Measurements from ENCODE around the gene HBS1L. TPM values are rescaled to one million over a fixed set of nuclear protein-coding genes. Genes with fewer than 3 reads are reported as not detected.

Gene HBS1L
- total and polyA plus RNA-seq, 10 of the 15 experiments (the other 5 are each of a cell fraction or from before 2014, with no cell fraction given), result 58.7 to 142 (median 78.8) TPM

GRCh38 chr6:135104199-135104598 lies 49.6 kb upstream of the HBS1L start:
- Histone ChIP-seq H2AFZ (ENCODE audit: control insufficient read depth, low read depth, low read length) (no peak overlapping the region), H3K27ac (ENCODE audit: control insufficient read depth, insufficient read depth) (no peak overlapping the region), H3K27me3 (replicated peaks in 1 of 2; ENCODE audit: control insufficient read depth in 2 of 2, insufficient read depth in 2 of 2, low read length in 1 of 2) (no peaks in the 10 kb centered on the region), H3K4me3 (no peak overlapping the region), H3K79me2 (ENCODE audit: control insufficient read depth, insufficient read depth, low read length) (no peaks in the 10 kb centered on the region), H3K9ac (ENCODE audit: control insufficient read depth, insufficient read depth, low read length) (no peak overlapping the region), H4K20me1 (ENCODE audit: control insufficient read depth, insufficient read depth) (no peaks in the 10 kb centered on the region), H3K9me3 (replicated peaks; ENCODE audit: control insufficient read depth, insufficient read depth, low read length) (no peaks in the 10 kb centered on the region), H3K36me3 (ENCODE audit: control insufficient read depth in 2 of 2, insufficient read depth in 2 of 2, low read length in 1 of 2) (no peaks in the 10 kb centered on the region), H3K4me2 (ENCODE audit: control insufficient read depth, insufficient read depth) (no peak overlapping the region), H3K4me1 (ENCODE audit: control insufficient read depth, insufficient read depth, low read length) (no peaks in the 10 kb centered on the region; the same call in 1 of the 2 replicates)
- CTCF ChIA-PET, result interaction anchor here (0.9 to 6.5 kb wide), 7 partner anchors 10 to 43 kb away, joined by 3 to 73 read pairs (median 5); no protein-coding TSS in a partner anchor
- in situ Hi-C loops (cut with MboI) (no loop called here), intact Hi-C loops (cut with micrococcal nuclease; ENCODE audit: unreplicated experiment) (no loop called here)
- 99% methylated on average over 4 of the region's 4 CpGs for WGBS (ENCODE audit: insufficient coverage, insufficient replicate concordance, low lambda C conversion rate, missing lambda C conversion rate)
- SMC1A ChIA-PET (ENCODE audit: uncharacterized antibody, unreplicated experiment), result interaction anchor here (0.9 to 4.7 kb wide), 16 partner anchors 9 to 100 kb away, joined by 3 to 49 read pairs (median 6); no protein-coding TSS in a partner anchor
- RAD21 ChIA-PET (ENCODE audit: unreplicated experiment), result interaction anchor here (1.0 to 6.3 kb wide), 9 partner anchors 15 to 75 kb away, joined by 3 to 49 read pairs (median 4); partner anchors contain the start of gene HBS1L
- no peak for TF ChIP-seq RB1 (IDR thresholded peaks at IDR 0.05; ENCODE audit: borderline replicate concordance)
- TF ChIP-seq YY1 (IDR thresholded peaks at IDR 0.05; ENCODE audit: low read depth, low read length), result peak; percentile 51; the same call in 1 of the 2 replicates
- POLR2A ChIA-PET, result interaction anchor here (1.0 to 2.5 kb wide), 4 partner anchors 11 to 87 kb away, joined by 3 to 8 read pairs (median 4); partner anchors contain the start of gene HBS1L
- ATAC-seq (no peak), FAIRE-seq (no peak), DNase-seq (ENCODE audit: low read depth, low spot score) (no peak)
- no TSS peak for BruUV-seq (replicated peaks)

GRCh38 chr6:135102191-135102590 lies 47.6 kb upstream of the HBS1L start:
- no peak overlapping the region for H3K9ac ChIP-seq (ENCODE audit: control insufficient read depth, insufficient read depth, low read length)
- ChIA-PET POLR2A (interaction anchor here (1.9 to 3.4 kb wide), 3 partner anchors 9 to 47 kb away, joined by 4 to 28 read pairs (median 5); partner anchors contain the start of gene HBS1L), CTCF (interaction anchor here (1.0 to 6.5 kb wide), 4 partner anchors 13 to 39 kb away, joined by 4 to 73 read pairs (median 4); no protein-coding TSS in a partner anchor), SMC1A (ENCODE audit: uncharacterized antibody, unreplicated experiment) (interaction anchor here (1.0 to 4.7 kb wide), 12 partner anchors 7 to 55 kb away, joined by 3 to 49 read pairs (median 6); partner anchors contain the start of gene HBS1L), RAD21 (ENCODE audit: unreplicated experiment) (interaction anchor here (1.0 to 6.3 kb wide), 10 partner anchors 16 to 81 kb away, joined by 3 to 49 read pairs (median 6); partner anchors contain the start of gene HBS1L)
- H3K4me3 ChIP-seq, result no peak overlapping the region
- no peaks in the 10 kb centered on the region; the same call in 1 of the 2 replicates for H3K4me1 ChIP-seq (ENCODE audit: control insufficient read depth, insufficient read depth, low read length)
- ATAC-seq (no peak), FAIRE-seq (no peak), DNase-seq (ENCODE audit: low read depth, low spot score) (no peak)
- no peaks in the 10 kb centered on the region for H3K27me3 ChIP-seq (replicated peaks in 1 of 2; ENCODE audit: control insufficient read depth in 2 of 2, insufficient read depth in 2 of 2, low read length in 1 of 2)
- H4K20me1 ChIP-seq (ENCODE audit: control insufficient read depth, insufficient read depth), result no peaks in the 10 kb centered on the region
- no peak for TF ChIP-seq CBX3 (IDR thresholded peaks at IDR 0.05; ENCODE audit: borderline replicate concordance, low read depth)
- no peak for TF ChIP-seq YY1 (IDR thresholded peaks at IDR 0.05; ENCODE audit: low read depth, low read length)
- TF ChIP-seq ZSCAN29 (IDR thresholded peaks at IDR 0.05), result no peak
- TF ChIP-seq RCOR1 (conservative IDR thresholded peaks at IDR 0.05; ENCODE audit: low read depth, low read length), result no peak
- TF ChIP-seq CHD2 (IDR thresholded peaks at IDR 0.05; ENCODE audit: borderline replicate concordance, low read depth, low read length), result no peak
- TF ChIP-seq TAF1 (IDR thresholded peaks at IDR 0.05; ENCODE audit: borderline replicate concordance, low read depth, low read length), result no peak
- TF ChIP-seq CHD4 (IDR thresholded peaks at IDR 0.05), result no peak
- TF ChIP-seq LARP7 (IDR thresholded peaks at IDR 0.05), result no peak
- TF ChIP-seq CBX5 (IDR thresholded peaks at IDR 0.05; ENCODE audit: low read depth), result no peak
- TF ChIP-seq SMAD1 (IDR thresholded peaks at IDR 0.05; ENCODE audit: low read depth, partially characterized antibody), result no peak
- no peak for TF ChIP-seq SKIL (IDR thresholded peaks at IDR 0.05; ENCODE audit: low read depth, poor library complexity, severe bottlenecking)
- no peak for TF ChIP-seq SPI1 (IDR thresholded peaks at IDR 0.05; ENCODE audit: borderline replicate concordance, insufficient read depth, low read depth, low read length)
- TF ChIP-seq ZNF274 (IDR thresholded peaks at IDR 0.05; ENCODE audit: insufficient read depth, insufficient read length), result no peak
- H3K4me2 ChIP-seq (ENCODE audit: control insufficient read depth, insufficient read depth), result no peak overlapping the region
- no peaks in the 10 kb centered on the region for H3K36me3 ChIP-seq (ENCODE audit: control insufficient read depth in 2 of 2, insufficient read depth in 2 of 2, low read length in 1 of 2)
- H3K9me3 ChIP-seq (replicated peaks; ENCODE audit: control insufficient read depth, insufficient read depth, low read length), result no peaks in the 10 kb centered on the region
- H3K27ac ChIP-seq (ENCODE audit: control insufficient read depth, insufficient read depth), result no peak overlapping the region
- intact Hi-C loops (cut with micrococcal nuclease; ENCODE audit: unreplicated experiment) (no loop called here), in situ Hi-C loops (cut with MboI) (no loop called here)
- no TSS peak for BruUV-seq (replicated peaks)
- no peaks in the 10 kb centered on the region for H3K79me2 ChIP-seq (ENCODE audit: control insufficient read depth, insufficient read depth, low read length)
- no peak overlapping the region for H2AFZ ChIP-seq (ENCODE audit: control insufficient read depth, low read depth, low read length)

Measured in GM12878 (cell line).